K562 (cell line): ENCODE data around the gene TMEM273. TPM values are rescaled to one million over a fixed set of nuclear protein-coding genes. Genes with fewer than 3 reads are reported as not detected.

Experiments
- ADNP ChIP-seq: fragments of 200-800 bp; sonication (Bioruptor generic); IDR thresholded peaks from 2 replicates; pipeline ENCODE4 v1.6.1; 2016; ENCODE audit warnings: missing genetic modification characterization, missing compliant biosample characterization
- BACH1 ChIP-seq: fragments of 200-800 bp; sonication (Bioruptor generic); IDR thresholded peaks from 2 replicates; pipeline ENCODE4 v1.6.1; 2016; ENCODE audit warnings: missing genetic modification characterization, missing compliant biosample characterization
- ELF1 ChIP-seq: fragments of 200-800 bp; sonication (Bioruptor generic); IDR thresholded peaks from 2 replicates; pipeline ENCODE4 v1.6.1; 2016; ENCODE audit warnings: missing genetic modification characterization, missing compliant biosample characterization
- GABPA ChIP-seq: fragments of 200-800 bp; sonication (Bioruptor generic); conservative IDR thresholded peaks from 2 replicates; pipeline ENCODE4 v1.6.1; 2016; ENCODE audit warnings: low read depth, missing genetic modification characterization, missing compliant biosample characterization
- MXD1 ChIP-seq: fragments of 250-450 bp; sonication (Bioruptor Pico); IDR thresholded peaks from 2 replicates; pipeline ENCODE4 v1.8.0; 2021; ENCODE audit warnings: borderline replicate concordance, mild to moderate bottlenecking, moderate library complexity; ENCODE audit not compliant: poor library complexity, severe bottlenecking
- MXI1 ChIP-seq: IDR thresholded peaks from 2 replicates; pipeline ENCODE4 v1.6.1; 2011; ENCODE audit warnings: low read depth, mild to moderate bottlenecking, improper control_type of control experiment, low read length
- NR2C2 ChIP-seq, 2 experiments: fragments of 200-800 bp in 1 of 2; sonication (Bioruptor generic) in 1 of 2; sonication (generic) in 1 of 2; formaldehyde crosslinking in 1 of 2; IDR thresholded peaks; 2 replicates each; pipeline versions ENCODE4 v1.6.1 to v1.8.0; 2016 to 2022; ENCODE audit warnings: mild to moderate bottlenecking in 1 of 2, missing compliant biosample characterization in 1 of 2, missing genetic modification characterization in 1 of 2, missing genetic modification reagents in 1 of 2
- OTX1 ChIP-seq: fragments of 450-650 bp; formaldehyde crosslinking; IDR thresholded peaks from 2 replicates; pipeline ENCODE4 v1.4.0; 2022; ENCODE audit warnings: mild to moderate bottlenecking
- SMARCB1 ChIP-seq: IDR thresholded peaks from 2 replicates; pipeline ENCODE4 v1.6.1; 2011; ENCODE audit warnings: improper control_type of control experiment, low read depth; ENCODE audit not compliant: insufficient read length
- SRSF9 ChIP-seq: fragments of 200-400 bp; formaldehyde crosslinking; IDR thresholded peaks from 2 replicates; pipeline ENCODE4 v1.6.1; 2017; ENCODE audit warnings: low read depth, low read length, borderline replicate concordance
- TBP ChIP-seq: optimal IDR thresholded peaks from 2 replicates; pipeline ENCODE3; 2011; ENCODE audit warnings: low read depth, low read length, improper control_type of control experiment
- ZBTB5 ChIP-seq: fragments of 450-650 bp; IDR thresholded peaks from 2 replicates; pipeline ENCODE4 v1.6.1; 2017; ENCODE audit warnings: antibody characterized with exemption
- ZFP30 ChIP-seq: fragments of 250-450 bp; sonication (Bioruptor Pico); IDR thresholded peaks from 2 replicates; pipeline ENCODE4 v1.8.0; 2022; ENCODE audit warnings: moderate library complexity, mild to moderate bottlenecking, inconsistent platforms, borderline replicate concordance
- ZNF280A ChIP-seq: fragments of 450-650 bp; IDR thresholded peaks from 2 replicates; pipeline ENCODE4 v1.6.1; 2018; ENCODE audit warnings: mild to moderate bottlenecking, low read depth; ENCODE audit not compliant: partially characterized antibody
- polyA plus RNA-seq, 8 experiments: library from polyadenylated mRNA; depleted of rRNA in 4 of 8; stranded (reverse) in 5 of 8; unstranded in 3 of 8; fragments of >200 nt; fragmentation: Nextera tagmentation in 2 of 8; fragmentation: Illumina TruSeq in 1 of 8; extraction: Ambion mirVana in 2 of 8; extraction: Trizol in 1 of 8; gene quantifications; 2 replicates each; pipeline versions ENCODE4 v1.2.1 to v1.2.3, GENCODE V29; 2011 to 2014; ENCODE audit warnings: inconsistent platforms in 1 of 8, missing spikeins in 1 of 8
- total RNA-seq, 7 experiments: library from RNA; depleted of rRNA in 6 of 7; stranded (reverse); fragments of >200 nt in 6 of 7; fragmentation: Illumina TruSeq in 2 of 7; extraction: Trizol in 2 of 7; gene quantifications; 2 replicates each; pipeline versions ENCODE4 v1.2.1 to v1.2.3, GENCODE V29; 2011 to 2021; ENCODE audit warnings: low replicate concordance in 1 of 7
- TF ChIP-seq, protein P1 (sequence below): IDR thresholded peaks from 2 replicates; pipeline ENCODE4 v1.6.1; 2012; ENCODE audit warnings: low read depth, low read length, improper control_type of control experiment, borderline replicate concordance
- TF ChIP-seq, protein P2 (sequence below), 2 experiments: fragments of 150-350 bp in 1 of 2; IDR thresholded peaks; 2 replicates each; pipeline ENCODE4 v1.6.1; 2012 to 2016; ENCODE audit warnings: low read depth in 2 of 2, low read length in 2 of 2, mild to moderate bottlenecking in 1 of 2, moderate library complexity in 1 of 2

Gene TMEM273
- total and polyA plus RNA-seq, 9 of the 15 experiments (the other 6 are each of a cell fraction or from before 2014, with no cell fraction given) = 39.2 to 131 (median 95.6) TPM

GRCh38 chr10:49166484-49167400, 21.4 kb downstream of the TMEM273 start (continued):
- TF ChIP-seq MXD1 (no peak), NR2C2 (CRISPR knock-in tag; IDR thresholded peaks at IDR 0.05) (no peak), NR2C2 (tag; IDR thresholded peaks at IDR 0.05) (peak; percentile 11; the same call in 1 of the 2 replicates), OTX1 (no peak), MXI1 (no peak), ZNF280A (no peak), ELF1 (tag) (no peak), SMARCB1 (no peak), GABPA (no peak), SRSF9 (no peak), BACH1 (tag) (peak; percentile 15; the same call in 1 of the 2 replicates), TBP (no peak), ZBTB5 (0 out of 2 replicates have a peak, but pooled peaks have one; percentile 43), ADNP (tag) (no peak), ZFP30 (CRISPR knock-in tag) (no peak)
- TF ChIP-seq, protein P1, sequence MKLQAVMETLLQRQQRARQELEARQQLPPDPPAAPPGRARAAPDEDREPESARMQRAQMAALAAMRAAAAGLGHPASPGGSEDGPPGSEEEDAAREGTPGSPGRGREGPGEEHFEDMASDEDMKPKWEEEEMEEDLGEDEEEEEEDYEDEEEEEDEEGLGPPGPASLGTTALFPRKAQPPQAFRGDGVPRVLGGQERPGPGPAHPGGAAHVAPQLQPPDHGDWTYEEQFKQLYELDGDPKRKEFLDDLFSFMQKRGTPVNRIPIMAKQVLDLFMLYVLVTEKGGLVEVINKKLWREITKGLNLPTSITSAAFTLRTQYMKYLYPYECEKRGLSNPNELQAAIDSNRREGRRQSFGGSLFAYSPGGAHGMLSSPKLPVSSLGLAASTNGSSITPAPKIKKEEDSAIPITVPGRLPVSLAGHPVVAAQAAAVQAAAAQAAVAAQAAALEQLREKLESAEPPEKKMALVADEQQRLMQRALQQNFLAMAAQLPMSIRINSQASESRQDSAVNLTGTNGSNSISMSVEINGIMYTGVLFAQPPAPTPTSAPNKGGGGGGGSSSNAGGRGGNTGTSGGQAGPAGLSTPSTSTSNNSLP = no peak
- TF ChIP-seq, protein P2, sequence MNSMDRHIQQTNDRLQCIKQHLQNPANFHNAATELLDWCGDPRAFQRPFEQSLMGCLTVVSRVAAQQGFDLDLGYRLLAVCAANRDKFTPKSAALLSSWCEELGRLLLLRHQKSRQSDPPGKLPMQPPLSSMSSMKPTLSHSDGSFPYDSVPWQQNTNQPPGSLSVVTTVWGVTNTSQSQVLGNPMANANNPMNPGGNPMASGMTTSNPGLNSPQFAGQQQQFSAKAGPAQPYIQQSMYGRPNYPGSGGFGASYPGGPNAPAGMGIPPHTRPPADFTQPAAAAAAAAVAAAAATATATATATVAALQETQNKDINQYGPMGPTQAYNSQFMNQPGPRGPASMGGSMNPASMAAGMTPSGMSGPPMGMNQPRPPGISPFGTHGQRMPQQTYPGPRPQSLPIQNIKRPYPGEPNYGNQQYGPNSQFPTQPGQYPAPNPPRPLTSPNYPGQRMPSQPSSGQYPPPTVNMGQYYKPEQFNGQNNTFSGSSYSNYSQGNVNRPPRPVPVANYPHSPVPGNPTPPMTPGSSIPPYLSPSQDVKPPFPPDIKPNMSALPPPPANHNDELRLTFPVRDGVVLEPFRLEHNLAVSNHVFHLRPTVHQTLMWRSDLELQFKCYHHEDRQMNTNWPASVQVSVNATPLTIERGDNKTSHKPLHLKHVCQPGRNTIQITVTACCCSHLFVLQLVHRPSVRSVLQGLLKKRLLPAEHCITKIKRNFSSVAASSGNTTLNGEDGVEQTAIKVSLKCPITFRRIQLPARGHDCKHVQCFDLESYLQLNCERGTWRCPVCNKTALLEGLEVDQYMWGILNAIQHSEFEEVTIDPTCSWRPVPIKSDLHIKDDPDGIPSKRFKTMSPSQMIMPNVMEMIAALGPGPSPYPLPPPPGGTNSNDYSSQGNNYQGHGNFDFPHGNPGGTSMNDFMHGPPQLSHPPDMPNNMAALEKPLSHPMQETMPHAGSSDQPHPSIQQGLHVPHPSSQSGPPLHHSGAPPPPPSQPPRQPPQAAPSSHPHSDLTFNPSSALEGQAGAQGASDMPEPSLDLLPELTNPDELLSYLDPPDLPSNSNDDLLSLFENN (IDR thresholded peaks at IDR 0.05; ENCODE audit: low read depth in 2 of 2, low read length in 2 of 2) = no peak
